Measurements from ENCODE around the gene NDFIP2. TPM values are rescaled to one million over a fixed set of nuclear protein-coding genes. Genes with fewer than 3 reads are reported as not detected.
A peak's percentile ranks its signal among the peaks of the same experiment; 100 is the strongest.

NDFIP2 gene
- total and polyA plus RNA-seq, 7 donors = 14.7 to 48.2 (median 28.3) TPM

DNA sequence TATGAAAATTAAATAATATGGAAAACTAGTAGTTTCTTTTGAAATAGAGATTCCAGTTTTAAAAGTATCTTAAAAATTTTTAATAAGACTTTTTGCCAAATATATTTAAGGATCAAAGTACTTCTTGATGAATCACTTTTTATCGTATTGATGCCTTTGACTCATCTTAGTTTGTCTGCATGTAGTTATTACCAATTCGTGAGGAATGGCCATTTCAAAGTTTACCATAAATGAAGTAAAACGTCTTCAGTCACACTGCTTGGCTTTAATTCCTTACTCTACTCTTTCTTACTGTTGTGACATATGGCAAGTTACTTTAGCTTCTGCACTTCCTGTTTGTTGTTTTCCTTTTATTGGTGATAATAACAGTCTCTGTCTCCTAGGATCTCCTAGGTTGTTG, 38.3 kb downstream of the NDFIP2 start:
- no peak overlapping the region for H3K27ac ChIP-seq
- intact Hi-C loops (cut with DNase I) = no loop called here

DNA sequence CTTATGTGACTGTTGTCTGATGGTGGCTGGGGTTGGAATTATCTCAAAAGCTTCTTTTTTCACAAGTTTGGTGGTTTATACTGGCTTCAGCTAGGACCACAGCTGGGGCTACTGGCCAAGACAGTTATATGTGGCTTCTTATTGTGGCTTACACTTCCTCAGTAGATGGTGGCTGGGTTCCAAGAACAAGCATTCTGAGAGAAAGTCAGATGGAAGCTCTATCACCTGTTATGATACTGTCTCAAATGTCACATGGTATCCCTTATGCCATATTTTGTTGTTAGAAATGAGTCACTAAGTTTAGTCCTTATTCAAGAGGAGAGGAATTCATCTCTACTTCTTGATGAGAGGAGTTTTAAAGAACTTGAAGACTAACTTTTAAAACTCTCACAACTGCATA, 41.6 kb downstream of the NDFIP2 start:
- H3K4me3 ChIP-seq = no peak overlapping the region
- H3K9me3 ChIP-seq = no peaks in the 10 kb centered on the region
- no peak for DNase-seq
- no peaks in the 10 kb centered on the region for H3K27me3 ChIP-seq (ENCODE audit: insufficient read depth in 3 of 3, low read length in 2 of 3)
- intact Hi-C loops (cut with DNase I) = no loop called here
- peak overlapping the region; percentile 56 for H3K27ac ChIP-seq
- TF ChIP-seq, protein P1, sequence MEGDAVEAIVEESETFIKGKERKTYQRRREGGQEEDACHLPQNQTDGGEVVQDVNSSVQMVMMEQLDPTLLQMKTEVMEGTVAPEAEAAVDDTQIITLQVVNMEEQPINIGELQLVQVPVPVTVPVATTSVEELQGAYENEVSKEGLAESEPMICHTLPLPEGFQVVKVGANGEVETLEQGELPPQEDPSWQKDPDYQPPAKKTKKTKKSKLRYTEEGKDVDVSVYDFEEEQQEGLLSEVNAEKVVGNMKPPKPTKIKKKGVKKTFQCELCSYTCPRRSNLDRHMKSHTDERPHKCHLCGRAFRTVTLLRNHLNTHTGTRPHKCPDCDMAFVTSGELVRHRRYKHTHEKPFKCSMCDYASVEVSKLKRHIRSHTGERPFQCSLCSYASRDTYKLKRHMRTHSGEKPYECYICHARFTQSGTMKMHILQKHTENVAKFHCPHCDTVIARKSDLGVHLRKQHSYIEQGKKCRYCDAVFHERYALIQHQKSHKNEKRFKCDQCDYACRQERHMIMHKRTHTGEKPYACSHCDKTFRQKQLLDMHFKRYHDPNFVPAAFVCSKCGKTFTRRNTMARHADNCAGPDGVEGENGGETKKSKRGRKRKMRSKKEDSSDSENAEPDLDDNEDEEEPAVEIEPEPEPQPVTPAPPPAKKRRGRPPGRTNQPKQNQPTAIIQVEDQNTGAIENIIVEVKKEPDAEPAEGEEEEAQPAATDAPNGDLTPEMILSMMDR (IDR thresholded peaks at IDR 0.05) = no peak
- H3K36me3 ChIP-seq (ENCODE audit: insufficient read depth in 1 of 2, low read depth in 1 of 2) = peaks cover 3 to 27% of the 10 kb centered on the region in 2 donors
- H3K4me1 ChIP-seq = peaks cover 5% of the 10 kb centered on the region
- peak; percentile 67 to 75 (median 74) for ATAC-seq

More for the DNA sequence above, 38.3 kb downstream of the NDFIP2 start:
- Histone ChIP-seq H3K4me1 (peaks cover 10% of the 10 kb centered on the region), H3K4me3 (no peak overlapping the region), H3K27me3 (ENCODE audit: insufficient read depth in 3 of 3, low read length in 2 of 3) (no peaks in the 10 kb centered on the region), H3K36me3 (ENCODE audit: insufficient read depth in 1 of 2, low read depth in 1 of 2) (peaks cover 2 to 15% of the 10 kb centered on the region in 2 donors), H3K9me3 (peaks cover 4% of the 10 kb centered on the region)
- DNase-seq (no peak), ATAC-seq (no peak)
- TF ChIP-seq, protein P1 (IDR thresholded peaks at IDR 0.05) = no peak
- WGBS, 3 donors = 75 to 80% (median 77%) methylated on average over 3 of the region's 3 CpGs

DNA sequence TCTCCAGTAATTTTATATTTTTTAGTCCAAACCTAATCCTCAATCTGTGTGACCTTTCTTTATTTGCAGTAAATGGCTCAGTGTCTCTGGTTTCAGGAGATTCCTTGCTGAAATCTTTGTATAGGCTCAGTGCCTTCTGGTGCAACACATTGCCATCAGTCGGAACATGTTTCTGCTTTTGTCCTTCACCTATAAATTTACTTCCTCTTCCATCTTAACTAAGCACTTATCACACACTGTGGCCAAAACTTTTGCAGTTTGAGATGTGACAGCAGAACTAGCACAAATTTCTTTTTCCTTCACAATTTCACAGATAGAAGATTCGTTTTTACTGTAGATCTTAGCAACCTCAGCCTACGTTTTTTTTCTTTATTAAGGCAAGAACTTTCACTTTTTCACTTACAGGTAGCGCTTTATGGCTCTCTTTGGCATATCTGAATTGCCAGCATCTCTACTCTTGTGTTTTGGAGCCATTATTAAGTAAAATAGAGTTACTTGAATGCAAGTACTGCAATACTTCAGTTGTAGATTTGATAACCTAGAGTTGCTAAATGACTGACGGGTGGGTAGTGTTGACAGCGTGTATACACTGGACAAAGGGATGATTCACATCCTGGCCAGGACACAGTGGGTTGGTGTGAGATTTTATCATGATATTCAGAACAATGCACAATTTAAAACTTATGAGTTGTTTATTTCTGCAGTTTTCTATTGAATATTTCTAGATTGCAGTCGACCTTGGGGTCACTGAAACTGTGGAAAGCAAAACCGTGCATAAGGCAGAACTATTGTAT, 44.3 kb downstream of the NDFIP2 start:
- ATAC-seq = no peak

DNA sequence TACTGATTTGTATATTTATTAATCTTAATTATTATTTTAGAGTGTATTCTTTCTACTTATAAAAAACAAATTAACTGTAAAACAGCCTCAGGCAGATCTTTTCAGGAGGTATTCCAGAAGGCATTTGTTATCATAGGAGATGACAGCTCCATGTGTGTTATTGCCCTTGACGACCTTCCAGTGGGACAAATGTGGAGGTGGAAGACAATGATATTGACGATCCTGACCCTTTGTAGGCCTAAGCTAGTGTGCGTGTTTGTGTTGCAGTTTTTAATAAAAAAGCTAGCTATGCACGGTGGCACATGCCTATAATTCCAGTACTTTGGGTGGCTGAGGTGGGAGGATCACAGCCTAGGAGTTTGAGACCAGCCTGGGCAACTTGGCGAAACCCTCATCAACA, 46.7 kb downstream of the NDFIP2 start:
- no peak overlapping the region for H3K4me3 ChIP-seq
- intact Hi-C loops (cut with DNase I) = no loop called here
- no peaks in the 10 kb centered on the region for H3K27me3 ChIP-seq (ENCODE audit: insufficient read depth in 3 of 3, low read length in 2 of 3)
- ATAC-seq (peak in 1 of 4 donors; percentile 57), DNase-seq (no peak)
- no peak overlapping the region for H3K27ac ChIP-seq
- TF ChIP-seq, protein P1 (IDR thresholded peaks at IDR 0.05) = no peak
- peaks cover 3 to 23% of the 10 kb centered on the region in 2 donors for H3K36me3 ChIP-seq (ENCODE audit: insufficient read depth in 1 of 2, low read depth in 1 of 2)
- no peaks in the 10 kb centered on the region for H3K9me3 ChIP-seq
- H3K4me1 ChIP-seq = peaks cover 5% of the 10 kb centered on the region
- 45 to 60% (median 57%) methylated on average over 5 of the region's 5 CpGs for WGBS, 3 donors

More for the DNA sequence above, 44.3 kb downstream of the NDFIP2 start:
- H3K36me3 ChIP-seq (ENCODE audit: insufficient read depth in 1 of 2, low read depth in 1 of 2) = peaks cover 3 to 27% of the 10 kb centered on the region in 2 donors
- no peak overlapping the region for H3K27ac ChIP-seq
- no peaks in the 10 kb centered on the region for H3K27me3 ChIP-seq (ENCODE audit: insufficient read depth in 3 of 3, low read length in 2 of 3)
- intact Hi-C loops (cut with DNase I) = no loop called here
- DNase-seq = no peak
- peaks cover 5% of the 10 kb centered on the region for H3K4me1 ChIP-seq
- no peaks in the 10 kb centered on the region for H3K9me3 ChIP-seq
- no peak overlapping the region for H3K4me3 ChIP-seq
- WGBS, 3 donors = 79 to 87% (median 80%) methylated on average over 8 of the region's 8 CpGs
- TF ChIP-seq, protein P1 (IDR thresholded peaks at IDR 0.05) = no peak

All from psoas muscle (tissue), 8 donors.